GM12864 (cell line): ENCODE data around the gene CYBA.

Experiments used
- DNase-seq: peaks from one replicate; pipeline ENCODE4 v3.0.0-alpha.2; 2011; ENCODE audit warnings: low read depth
- H3K4me3 ChIP-seq: 2 replicates; pipeline ENCODE4 v1.5.1; 2011; ENCODE audit warnings: mild to moderate bottlenecking, low read depth, low read length, control low read depth
- CTCF ChIP-seq: IDR thresholded peaks from 2 replicates; pipeline ENCODE4 v1.5.1; 2011; ENCODE audit warnings: low read depth, mild to moderate bottlenecking, moderate library complexity, low read length, control low read depth, inconsistent platforms; ENCODE audit errors: missing control alignments

CYBA gene

GRCh38 chr16:88638323-88639230 lies 12.3 kb downstream of the CYBA start, which contains the start of gene IL17C:
IL17C (plus strand) TSS chr16:88638572; CDS start chr16:88638642, 70 bp downstream.
- no peak for TF ChIP-seq CTCF

GRCh38 chr16:88636488-88637265 lies 14.2 kb downstream of the CYBA start:
- no peak overlapping the region for H3K4me3 ChIP-seq
- DNase-seq: no peak
- TF ChIP-seq CTCF: no peak

More at GRCh38 chr16:88638323-88639230, 12.3 kb downstream of the CYBA start, which contains the start of gene IL17C:
- DNase-seq: no peak
- H3K4me3 ChIP-seq: no peak within 1 kb of the TSS

- DNase-seq: no peak
- H3K4me3 ChIP-seq: no peak overlapping the region
- TF ChIP-seq CTCF: no peak
Observed at GRCh38 chr16:88635671-88636319, 15.1 kb downstream of the CYBA start.

- peak overlapping the region; percentile 55 for H3K4me3 ChIP-seq
- DNase-seq: no peak
- TF ChIP-seq CTCF: no peak
Observed at GRCh38 chr16:88634994-88635670, 15.7 kb downstream of the CYBA start.

GRCh38 chr16:88634141-88634993 lies 16.5 kb downstream of the CYBA start:
- peak overlapping the region; percentile 55 for H3K4me3 ChIP-seq
- DNase-seq: no peak
- no peak for TF ChIP-seq CTCF
